Stimulated activated CD4-positive, alpha-beta T cell treated with anti-CD3 and anti-CD28 coated beads, Interleukin-1b, Interleukin-23, amount 100 ng/mL, for 48 hours (primary cell): ENCODE measurements around the gene NR6A1.

Source experiments
- DNase-seq: peaks from one replicate; pipeline ENCODE4 v3.0.0-alpha.2; 2020

The NR6A1 gene

GRCh38 chr9:124512806-124513204, 258.3 kb downstream of the NR6A1 start:
- DNase-seq, result no peak

GRCh38 chr9:124511891-124512805, 259.0 kb downstream of the NR6A1 start:
- no peak for DNase-seq

- no peak for DNase-seq
Observed at GRCh38 chr9:124511426-124511840, 259.7 kb downstream of the NR6A1 start.

GRCh38 chr9:124510650-124511425, 260.3 kb downstream of the NR6A1 start:
- DNase-seq, result no peak

- no peak for DNase-seq
Observed at GRCh38 chr9:124507880-124508423, 263.2 kb downstream of the NR6A1 start.

- no peak for DNase-seq
Observed at GRCh38 chr9:124506931-124507879, 263.9 kb downstream of the NR6A1 start, which contains the start of gene NR5A1. TSS of gene NR5A1 (minus strand) at chr9:124507399. CDS start at chr9:124503395, 4,004 bp downstream.

GRCh38 chr9:124506433-124506832, 264.7 kb downstream of the NR6A1 start:
- DNase-seq, result no peak

GRCh38 chr9:124505901-124506346, 265.2 kb downstream of the NR6A1 start:
- DNase-seq, result no peak

- no peak for DNase-seq
Observed at GRCh38 chr9:124505006-124505900, 265.9 kb downstream of the NR6A1 start.

GRCh38 chr9:124504530-124505005, 266.5 kb downstream of the NR6A1 start:
- no peak for DNase-seq

GRCh38 chr9:124503713-124504529, 267.2 kb downstream of the NR6A1 start:
- DNase-seq, result no peak

- no peak for DNase-seq
Observed at GRCh38 chr9:124502711-124503702, 268.1 kb downstream of the NR6A1 start.

- DNase-seq, result no peak
Observed at GRCh38 chr9:124501771-124502320, 269.3 kb downstream of the NR6A1 start.

- no peak for DNase-seq
Observed at GRCh38 chr9:124500796-124501611, 270.1 kb downstream of the NR6A1 start.

GRCh38 chr9:124500028-124500795, 270.9 kb downstream of the NR6A1 start:
- DNase-seq, result no peak

GRCh38 chr9:124499216-124499615, 271.9 kb downstream of the NR6A1 start:
- no peak for DNase-seq
